Left lung (tissue), 10 donors: ENCODE measurements around the gene CAMTA1. TPM values are rescaled to one million over a fixed set of nuclear protein-coding genes. Genes with fewer than 3 reads are reported as not detected.
A peak's percentile ranks its signal among the peaks of the same experiment; 100 is the strongest.

Experiments
- ATAC-seq: fragments of 200-7000 bp; cut with Tn5 transposase; one replicate; pipeline ENCODE4 v1.9.1; 2020; ENCODE audit warnings: moderate library complexity
- DNase-seq, 4 donors: peaks; one replicate each; pipeline ENCODE4 v3.0.0-alpha.2; 2013 to 2020
- H3K27ac ChIP-seq, 2 donors: fragments of 200-600 bp; sonication (generic) in 1 of 2; one replicate each; pipeline versions ENCODE4 v1.5.0 to v1.8.0; 2020 to 2021
- H3K27me3 ChIP-seq, 2 donors: fragments of 200-600 bp; sonication (generic) in 1 of 2; one replicate each; pipeline versions ENCODE4 v1.5.0 to v1.8.0; 2020 to 2021
- H3K36me3 ChIP-seq, 2 donors: fragments of 200-600 bp; sonication (generic) in 1 of 2; one replicate each; pipeline versions ENCODE4 v1.5.0 to v1.8.0; 2020 to 2021
- H3K4me1 ChIP-seq, 2 donors: fragments of 200-600 bp; one replicate each; pipeline ENCODE4 v1.8.0; 2021
- H3K4me3 ChIP-seq, 2 donors: fragments of 200-600 bp; sonication (generic) in 1 of 2; one replicate each; pipeline versions ENCODE4 v1.5.0 to v1.8.0; 2020 to 2021; ENCODE audit warnings: mild to moderate bottlenecking in 1 of 2
- H3K9me3 ChIP-seq, 2 donors: fragments of 200-600 bp; sonication (generic) in 1 of 2; one replicate each; pipeline versions ENCODE4 v1.5.0 to v1.8.0; 2020 to 2021
- CTCF ChIP-seq, 2 donors: fragments of 200-600 bp; sonication (generic) in 1 of 2; IDR thresholded peaks; one replicate each; pipeline versions ENCODE4 v1.5.0 to v1.8.0; 2021; ENCODE audit warnings: antibody characterized with exemption in 2 of 2
- intact Hi-C, 2 donors: fragments of 100-400 bp; cut with DNase I; formaldehyde crosslinking; loops; one replicate each; pipeline versions ENCODE4 v1.11.2 to v1.14.2; 2022
- polyA plus RNA-seq, 6 donors: library from polyadenylated mRNA; unstranded; fragments of 120-200 nt; gene quantifications; one replicate each; pipeline ENCODE4 v1.2.1, GENCODE V29; 2013; ENCODE audit not compliant: insufficient read length in 6 of 6
- total RNA-seq, 2 donors: library from RNA; stranded (reverse); fragmentation: NEBNext Ultra II Directional; extraction: Animal tissue kit (Norgen Biotek cat#: 25700); gene quantifications; one replicate each; pipeline ENCODE4 v1.2.1, GENCODE V29; 2021
- donor health status: DM: no; HTN: yes; CAD: no.
- donor health status: DM: no; HTN: no; CAD: no.

Gene CAMTA1
- total and polyA plus RNA-seq, 8 donors = 42.7 to 69.1 (median 49.4) TPM

- no peak for ATAC-seq
These were observed 434.8 kb downstream of the CAMTA1 start for GRCh38 chr1:7220007-7220406.

GRCh38 chr1:7220712-7221252 lies 435.5 kb downstream of the CAMTA1 start:
- Histone ChIP-seq H3K27me3 (peaks cover 0 to 15% of the 10 kb centered on the region in 2 donors), H3K9me3 (no peaks in the 10 kb centered on the region), H3K36me3 (no peaks in the 10 kb centered on the region), H3K4me1 (no peaks in the 10 kb centered on the region), H3K4me3 (no peak overlapping the region), H3K27ac (no peak overlapping the region)
- intact Hi-C loops = no loop called here
- ATAC-seq = no peak
- no peak for DNase-seq
- no peak for TF ChIP-seq CTCF (IDR thresholded peaks at IDR 0.05)

More at GRCh38 chr1:7220007-7220406, 434.8 kb downstream of the CAMTA1 start:
- no peaks in the 10 kb centered on the region for H3K9me3 ChIP-seq
- DNase-seq = no peak
- H3K36me3 ChIP-seq = no peaks in the 10 kb centered on the region
- intact Hi-C loops = no loop called here
- H3K4me1 ChIP-seq = no peaks in the 10 kb centered on the region
- TF ChIP-seq CTCF (IDR thresholded peaks at IDR 0.05) = no peak
- H3K27me3 ChIP-seq = peaks cover 0 to 20% of the 10 kb centered on the region in 2 donors
- H3K4me3 ChIP-seq = no peak overlapping the region
- H3K27ac ChIP-seq = no peak overlapping the region

GRCh38 chr1:7221826-7222694 lies 436.8 kb downstream of the CAMTA1 start:
- no peak for ATAC-seq

GRCh38 chr1:7222695-7223015 lies 437.4 kb downstream of the CAMTA1 start:
- Histone ChIP-seq H3K4me1 (no peaks in the 10 kb centered on the region), H3K27ac (no peak overlapping the region), H3K9me3 (no peaks in the 10 kb centered on the region), H3K36me3 (no peaks in the 10 kb centered on the region), H3K4me3 (no peak overlapping the region), H3K27me3 (peaks cover 0 to 6% of the 10 kb centered on the region in 2 donors)
- TF ChIP-seq CTCF (IDR thresholded peaks at IDR 0.05) = no peak
- intact Hi-C loops = no loop called here
- ATAC-seq = no peak
- peak in 1 of 4 donors; percentile 49 for DNase-seq

More at GRCh38 chr1:7221826-7222694, 436.8 kb downstream of the CAMTA1 start:
- H3K4me1 ChIP-seq = no peaks in the 10 kb centered on the region
- intact Hi-C loops = no loop called here
- H3K9me3 ChIP-seq = no peaks in the 10 kb centered on the region
- peaks cover 0 to 6% of the 10 kb centered on the region in 2 donors for H3K27me3 ChIP-seq
- no peak for TF ChIP-seq CTCF (IDR thresholded peaks at IDR 0.05)
- no peak overlapping the region for H3K27ac ChIP-seq
- H3K36me3 ChIP-seq = no peaks in the 10 kb centered on the region
- H3K4me3 ChIP-seq = no peak overlapping the region
- no peak for DNase-seq

- intact Hi-C loops = no loop called here
- no peak overlapping the region for H3K27ac ChIP-seq
- DNase-seq (no peak), ATAC-seq (no peak)
- no peak for TF ChIP-seq CTCF (IDR thresholded peaks at IDR 0.05)
- H3K36me3 ChIP-seq = no peaks in the 10 kb centered on the region
- H3K4me3 ChIP-seq = no peak overlapping the region
- H3K27me3 ChIP-seq = peaks cover 0 to 6% of the 10 kb centered on the region in 2 donors
- H3K9me3 ChIP-seq = no peaks in the 10 kb centered on the region
- no peaks in the 10 kb centered on the region for H3K4me1 ChIP-seq
These were observed 438.3 kb downstream of the CAMTA1 start for GRCh38 chr1:7223334-7224080.
